IMR-90 (cell line): ENCODE results near the gene DOK4. TPM values are rescaled to one million over a fixed set of nuclear protein-coding genes. Genes with fewer than 3 reads are reported as not detected.

Experiments used
- ATAC-seq: fragments of 200-7000 bp; cut with Tn5 transposase; 2 replicates; pipeline ENCODE4 v1.9.1; 2020; ENCODE audit warnings: low read depth, mild to moderate bottlenecking, moderate library complexity
- BruUV-seq: library from RNA; stranded (reverse); fragments of 400-500 nt; replicated peaks from 2 replicates; lab custom pipeline; 2021; lab: Mats Ljungman, UMichigan
- CTCF ChIA-PET: fragments of 300-600 bp; formaldehyde crosslinking; extraction: SDS; loops from one replicate; lab custom pipeline; 2021; ENCODE audit warnings: antibody characterized with exemption; lab: Yijun Ruan, JAX
- POLR2A ChIA-PET: fragments of 300-600 bp; sonication (Branson Sonifier 250); formaldehyde crosslinking; loops from one replicate; lab custom pipeline; 2022; ENCODE audit warnings: antibody characterized with exemption; ENCODE audit not compliant: unreplicated experiment; lab: Charles Lee
- DNase-seq: peaks from one replicate; pipeline ENCODE4 v3.0.0; 2013
- H2AFZ ChIP-seq: replicated peaks from 2 replicates; pipeline ENCODE3; 2013; ENCODE audit warnings: low read length, mild to moderate bottlenecking; ENCODE audit not compliant: poor library complexity
- H2AK5ac ChIP-seq: 2 replicates; pipeline ENCODE4 v1.6.1; 2013; ENCODE audit warnings: low read depth, low read length, inconsistent platforms
- H2AK9ac ChIP-seq: replicated peaks from 2 replicates; pipeline ENCODE3; 2013; ENCODE audit warnings: mild to moderate bottlenecking, low read depth, low read length, moderate library complexity; ENCODE audit not compliant: poor library complexity
- H2BK120ac ChIP-seq: 2 replicates; pipeline ENCODE4 v1.6.1; 2013; ENCODE audit warnings: low read depth, low read length, inconsistent platforms
- H2BK15ac ChIP-seq: 3 replicates; pipeline ENCODE4 v1.6.1; 2013; ENCODE audit warnings: low read depth, low read length, inconsistent platforms
- H2BK20ac ChIP-seq: 2 replicates; pipeline ENCODE4 v1.6.1; 2013; ENCODE audit warnings: low read depth, mild to moderate bottlenecking, inconsistent platforms, low read length, moderate library complexity
- H2BK5ac ChIP-seq: 2 replicates; pipeline ENCODE4 v1.6.1; 2013; ENCODE audit warnings: mild to moderate bottlenecking, low read depth, low read length, inconsistent platforms; ENCODE audit not compliant: poor library complexity, severe bottlenecking
- H3K14ac ChIP-seq: replicated peaks from 2 replicates; pipeline ENCODE4 v1.6.1; 2013; ENCODE audit warnings: low read depth, low read length, inconsistent platforms
- H3K18ac ChIP-seq: 2 replicates; pipeline ENCODE4 v1.6.1; 2013; ENCODE audit warnings: low read depth, low read length, control low read depth
- H3K23ac ChIP-seq: 2 replicates; pipeline ENCODE4 v1.6.1; 2013; ENCODE audit warnings: low read depth, low read length, inconsistent platforms
- H3K27ac ChIP-seq: 2 replicates; pipeline ENCODE4 v1.5.1; 2013; ENCODE audit warnings: mild to moderate bottlenecking, control low read depth, low read length; ENCODE audit not compliant: insufficient read depth
- H3K27me3 ChIP-seq: 2 replicates; pipeline ENCODE4 v1.6.1; 2013; ENCODE audit warnings: low read length; ENCODE audit not compliant: control insufficient read depth, insufficient read depth
- H3K36me3 ChIP-seq: 2 replicates; pipeline ENCODE4 v1.6.1; 2013; ENCODE audit warnings: low read length, mixed read lengths; ENCODE audit not compliant: control insufficient read depth, insufficient read depth
- H3K4ac ChIP-seq: 2 replicates; pipeline ENCODE4 v1.6.1; 2013; ENCODE audit warnings: low read depth, low read length, inconsistent platforms
- H3K4me1 ChIP-seq: 2 replicates; pipeline ENCODE4 v1.6.1; 2013; ENCODE audit warnings: low read length, mixed read lengths; ENCODE audit not compliant: control insufficient read depth, insufficient read depth
- H3K4me2 ChIP-seq: 2 replicates; pipeline ENCODE4 v1.6.1; 2013; ENCODE audit warnings: low read depth, mild to moderate bottlenecking, control low read depth, low read length, moderate library complexity
- H3K4me3 ChIP-seq: 2 replicates; pipeline ENCODE4 v1.5.1; 2013; ENCODE audit warnings: low read depth, mild to moderate bottlenecking, control low read depth, low read length, moderate library complexity; ENCODE audit not compliant: insufficient read depth
- H3K56ac ChIP-seq: 2 replicates; pipeline ENCODE4 v1.6.1; 2013; ENCODE audit warnings: low read length, inconsistent platforms; ENCODE audit not compliant: insufficient read depth; ENCODE audit errors: extremely low read depth
- H3K79me1 ChIP-seq, 2 experiments: 2 replicates each; pipeline ENCODE4 v1.6.1; 2013; ENCODE audit warnings: low read length in 2 of 2, inconsistent platforms in 1 of 2, low read depth in 1 of 2
- H3K9ac ChIP-seq: 2 replicates; pipeline ENCODE4 v1.6.1; 2013; ENCODE audit warnings: low read depth, low read length, control low read depth
- H3K9me1 ChIP-seq: 2 replicates; pipeline ENCODE4 v1.6.1; 2013; ENCODE audit warnings: low read length, inconsistent platforms; ENCODE audit not compliant: insufficient read depth
- H3K9me3 ChIP-seq: 2 replicates; pipeline ENCODE4 v1.6.1; 2013; ENCODE audit warnings: low read length; ENCODE audit not compliant: control insufficient read depth, insufficient read depth
- H4K20me1 ChIP-seq: 2 replicates; pipeline ENCODE4 v1.6.1; 2013; ENCODE audit warnings: low read length, inconsistent platforms; ENCODE audit not compliant: insufficient read depth
- H4K5ac ChIP-seq: 2 replicates; pipeline ENCODE4 v1.6.1; 2013; ENCODE audit warnings: mild to moderate bottlenecking, low read depth, low read length, control low read depth
- H4K8ac ChIP-seq, 2 experiments: 2 replicates each; pipeline ENCODE4 v1.6.1; 2013; ENCODE audit warnings: low read depth in 2 of 2, low read length in 2 of 2, control low read depth in 1 of 2, inconsistent platforms in 1 of 2
- H4K91ac ChIP-seq: 2 replicates; pipeline ENCODE4 v1.6.1; 2013; ENCODE audit warnings: low read depth, low read length, inconsistent platforms; ENCODE audit not compliant: insufficient read depth
- BHLHE40 ChIP-seq: fragments of 150-350 bp; IDR thresholded peaks from 2 replicates; pipeline ENCODE4 v1.6.1; 2016; ENCODE audit warnings: mild to moderate bottlenecking, low read depth, low read length
- CEBPB ChIP-seq: IDR thresholded peaks from 2 replicates; pipeline ENCODE4 v1.6.1; 2012; ENCODE audit warnings: low read depth, low read length, improper control_type of control experiment
- CHD1 ChIP-seq: IDR thresholded peaks from 2 replicates; pipeline ENCODE4 v1.6.1; 2012; ENCODE audit warnings: low read depth, low read length, improper control_type of control experiment
- CTCF ChIP-seq: conservative IDR thresholded peaks from 2 replicates; pipeline ENCODE4 v1.5.1; 2012; ENCODE audit warnings: mild to moderate bottlenecking, low read depth, low read length, improper control_type of control experiment
- FOS ChIP-seq: fragments of 150-350 bp; IDR thresholded peaks from 2 replicates; pipeline ENCODE4 v1.6.1; 2016; ENCODE audit warnings: low read depth, low read length
- MAZ ChIP-seq: IDR thresholded peaks from 2 replicates; pipeline ENCODE4 v1.6.1; 2012; ENCODE audit warnings: low read depth, mild to moderate bottlenecking, low read length, improper control_type of control experiment, moderate library complexity, borderline replicate concordance
- MXI1 ChIP-seq: IDR thresholded peaks from 2 replicates; pipeline ENCODE4 v1.6.1; 2012; ENCODE audit warnings: low read depth, mild to moderate bottlenecking, low read length, moderate library complexity, borderline replicate concordance
- POLR2A ChIP-seq: IDR thresholded peaks from 2 replicates; pipeline ENCODE4 v1.6.1; 2012; ENCODE audit warnings: mild to moderate bottlenecking, low read depth, low read length
- RCOR1 ChIP-seq: IDR thresholded peaks from 2 replicates; pipeline ENCODE4 v1.6.1; 2012; ENCODE audit warnings: mild to moderate bottlenecking, low read length, improper control_type of control experiment; ENCODE audit not compliant: insufficient replicate concordance
- RFX5 ChIP-seq: IDR thresholded peaks from 2 replicates; pipeline ENCODE4 v1.8.0; 2012; ENCODE audit warnings: low read depth, mild to moderate bottlenecking, low read length, moderate library complexity
- WGBS, 2 experiments: methylation state at CpG; one replicate each; pipeline versions ENCODE4 v1.1.5 to v1.1.7; 2013; ENCODE audit warnings: missing lambda C conversion rate in 2 of 2; ENCODE audit not compliant: insufficient read length in 1 of 2; ENCODE audit errors: extremely low coverage in 2 of 2; 5-methylcytosine and 5-hydroxymethylcytosine counted together
- dilution Hi-C: fragments of 300-500 bp; cut with HindIII; formaldehyde crosslinking; loops from one replicate; pipeline ENCODE4 v1.14.3; 2018; ENCODE audit warnings: low sequenced_read_pairs; ENCODE audit not compliant: unreplicated experiment
- in situ Hi-C: fragments of 300-500 bp; cut with MboI; formaldehyde crosslinking; loops from 3 replicates; pipeline ENCODE4 v1.14.3; 2019; ENCODE audit warnings: low sequenced_read_pairs, inconsistent platforms, mixed read lengths
- intact Hi-C: fragments of 100-400 bp; cut with micrococcal nuclease; formaldehyde crosslinking; loops from 2 replicates; pipeline ENCODE4 v1.10.0; 2022
- polyA plus RNA-seq, 3 experiments: library from polyadenylated mRNA; depleted of rRNA; stranded (reverse); fragments of >200 nt; gene quantifications; 2 replicates each; pipeline ENCODE4 v1.2.3, GENCODE V29; 2012; ENCODE audit warnings: low replicate concordance in 1 of 3
- total RNA-seq: library from RNA; depleted of rRNA; stranded (reverse); fragments of >200 nt; gene quantifications from 2 replicates; pipeline ENCODE4 v1.2.3, GENCODE V29; 2012
- TF ChIP-seq, protein P1 (sequence below): fragments of 150-350 bp; IDR thresholded peaks from 2 replicates; pipeline ENCODE4 v1.6.1; 2016; ENCODE audit warnings: low read depth, mild to moderate bottlenecking, low read length, moderate library complexity, borderline replicate concordance
- TF ChIP-seq, protein P2 (sequence below): fragments of 150-350 bp; IDR thresholded peaks from 2 replicates; pipeline ENCODE4 v1.6.1; 2017; ENCODE audit warnings: mild to moderate bottlenecking, antibody characterized with exemption, low read length, low read depth

The DOK4 gene
- total and polyA plus RNA-seq, 2 of the 4 experiments (the other 2 are of a cell fraction), result 22.0 to 25.9 TPM

GRCh38 chr16:57508035-57508425 is 21.7 kb upstream of the DOK4 start:
- no peaks in the 10 kb centered on the region for H3K4me1 ChIP-seq
- no peak overlapping the region for H3K14ac ChIP-seq

More at GRCh38 chr16:57508035-57508425, 21.7 kb upstream of the DOK4 start:
- H2AK5ac ChIP-seq, result no peak overlapping the region
- dilution Hi-C loops (no loop called here), in situ Hi-C loops (no loop called here), intact Hi-C loops (no loop called here)
- peaks cover 3% of the 10 kb centered on the region; the same call in 1 of the 2 replicates for H3K36me3 ChIP-seq
- ATAC-seq (no peak), DNase-seq (no peak)
- no peak overlapping the region for H2BK120ac ChIP-seq
- WGBS, 2 experiments, result no CpG with 5 or more reads among the region's 3 CpGs
- no peaks in the 10 kb centered on the region for H4K20me1 ChIP-seq
- no peak overlapping the region for H3K4me3 ChIP-seq
- H3K79me1 ChIP-seq, result no peaks in the 10 kb centered on the region
- no peak overlapping the region for H4K5ac ChIP-seq
- H4K91ac ChIP-seq, result no peak overlapping the region
- H3K27ac ChIP-seq, result no peak overlapping the region
- H2BK5ac ChIP-seq, result no peak overlapping the region
- H2BK15ac ChIP-seq, result no peak overlapping the region
- no peak overlapping the region for H2BK20ac ChIP-seq
- H3K4ac ChIP-seq, result no peak overlapping the region
- no peak overlapping the region for H3K56ac ChIP-seq
- POLR2A ChIA-PET, result no interaction called here
- no peak overlapping the region for H3K23ac ChIP-seq
- no peaks in the 10 kb centered on the region for H3K9me3 ChIP-seq
- no peak overlapping the region for H2AFZ ChIP-seq
- no peak overlapping the region for H3K4me2 ChIP-seq
- TF ChIP-seq FOS (no peak), POLR2A (no peak), MAZ (no peak), RFX5 (no peak), CTCF (no peak), MXI1 (no peak), BHLHE40 (no peak), CEBPB (no peak), RCOR1 (no peak), CHD1 (no peak)
- TF ChIP-seq, protein P1, sequence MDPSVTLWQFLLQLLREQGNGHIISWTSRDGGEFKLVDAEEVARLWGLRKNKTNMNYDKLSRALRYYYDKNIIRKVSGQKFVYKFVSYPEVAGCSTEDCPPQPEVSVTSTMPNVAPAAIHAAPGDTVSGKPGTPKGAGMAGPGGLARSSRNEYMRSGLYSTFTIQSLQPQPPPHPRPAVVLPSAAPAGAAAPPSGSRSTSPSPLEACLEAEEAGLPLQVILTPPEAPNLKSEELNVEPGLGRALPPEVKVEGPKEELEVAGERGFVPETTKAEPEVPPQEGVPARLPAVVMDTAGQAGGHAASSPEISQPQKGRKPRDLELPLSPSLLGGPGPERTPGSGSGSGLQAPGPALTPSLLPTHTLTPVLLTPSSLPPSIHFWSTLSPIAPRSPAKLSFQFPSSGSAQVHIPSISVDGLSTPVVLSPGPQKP, result no peak
- TF ChIP-seq, protein P2, sequence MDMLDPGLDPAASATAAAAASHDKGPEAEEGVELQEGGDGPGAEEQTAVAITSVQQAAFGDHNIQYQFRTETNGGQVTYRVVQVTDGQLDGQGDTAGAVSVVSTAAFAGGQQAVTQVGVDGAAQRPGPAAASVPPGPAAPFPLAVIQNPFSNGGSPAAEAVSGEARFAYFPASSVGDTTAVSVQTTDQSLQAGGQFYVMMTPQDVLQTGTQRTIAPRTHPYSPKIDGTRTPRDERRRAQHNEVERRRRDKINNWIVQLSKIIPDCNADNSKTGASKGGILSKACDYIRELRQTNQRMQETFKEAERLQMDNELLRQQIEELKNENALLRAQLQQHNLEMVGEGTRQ, result no peak
- no peak overlapping the region for H3K9ac ChIP-seq
- H3K27me3 ChIP-seq, result peaks cover 51% of the 10 kb centered on the region
- BruUV-seq, result no TSS peak
- no peak overlapping the region for H3K18ac ChIP-seq
- H2AK9ac ChIP-seq, result no peak overlapping the region
- CTCF ChIA-PET, result interaction anchor here (1.8 kb wide), 1 partner anchor 12 kb away, joined by 8 read pairs; no protein-coding TSS in a partner anchor
- H3K9me1 ChIP-seq, result no peaks in the 10 kb centered on the region
- no peak overlapping the region for H4K8ac ChIP-seq
